GM18502 (cell line): ENCODE data around the gene BLVRA.

Experiments
- ATAC-seq: cut with Tn5 transposase; IDR thresholded peaks from one replicate; pipeline ENCODE4 v1.9.1; 2021; ENCODE audit warnings: mild to moderate bottlenecking; ENCODE audit not compliant: unreplicated experiment, poor library complexity

Gene BLVRA

GRCh38 chr7:43747328-43748105, 11.0 kb upstream of the BLVRA start:
- ATAC-seq = no peak

GRCh38 chr7:43749383-43749940, 9.0 kb upstream of the BLVRA start:
- ATAC-seq = no peak

GRCh38 chr7:43750016-43750887, 8.2 kb upstream of the BLVRA start:
- ATAC-seq = peak; percentile 20

- no peak for ATAC-seq
Measured at GRCh38 chr7:43752411-43752810, 6.1 kb upstream of the BLVRA start.

GRCh38 chr7:43753271-43753810, 5.1 kb upstream of the BLVRA start:
- ATAC-seq = no peak

GRCh38 chr7:43753843-43754242, 4.6 kb upstream of the BLVRA start:
- ATAC-seq = no peak

GRCh38 chr7:43754596-43754995, 3.9 kb upstream of the BLVRA start:
- ATAC-seq = no peak

- no peak for ATAC-seq
Measured at GRCh38 chr7:43756368-43757072, 2.0 kb upstream of the BLVRA start.

GRCh38 chr7:43757073-43757720, 1.3 kb upstream of the BLVRA start:
- ATAC-seq = no peak

- peak; percentile 70 for ATAC-seq
Measured at GRCh38 chr7:43758822-43759683, 573 bp downstream of the BLVRA start.

GRCh38 chr7:43760861-43761260, 2.4 kb downstream of the BLVRA start:
- ATAC-seq = no peak

GRCh38 chr7:43761382-43761781, 2.9 kb downstream of the BLVRA start:
- no peak for ATAC-seq

- no peak for ATAC-seq
Measured at GRCh38 chr7:43761938-43762692, 3.6 kb downstream of the BLVRA start.

GRCh38 chr7:43763183-43763582, 4.7 kb downstream of the BLVRA start:
- no peak for ATAC-seq

GRCh38 chr7:43764039-43764761, 5.7 kb downstream of the BLVRA start:
- ATAC-seq = peak; percentile 69

GRCh38 chr7:43764807-43765491, 6.5 kb downstream of the BLVRA start:
- no peak for ATAC-seq

- ATAC-seq = no peak
Measured at GRCh38 chr7:43766564-43766963, 8.1 kb downstream of the BLVRA start.
